GM18861 (cell line): ENCODE results near the gene GOLGA6L4.
"Not testable (repeated sequence)": the region's sequence is repeated elsewhere in the genome, so short reads cannot be mapped to it uniquely, and the experiment has no call there.

Experiments used
- ATAC-seq: cut with Tn5 transposase; IDR thresholded peaks from one replicate; pipeline ENCODE4 v1.9.1; 2021; ENCODE audit not compliant: unreplicated experiment

Gene GOLGA6L4, protein sequence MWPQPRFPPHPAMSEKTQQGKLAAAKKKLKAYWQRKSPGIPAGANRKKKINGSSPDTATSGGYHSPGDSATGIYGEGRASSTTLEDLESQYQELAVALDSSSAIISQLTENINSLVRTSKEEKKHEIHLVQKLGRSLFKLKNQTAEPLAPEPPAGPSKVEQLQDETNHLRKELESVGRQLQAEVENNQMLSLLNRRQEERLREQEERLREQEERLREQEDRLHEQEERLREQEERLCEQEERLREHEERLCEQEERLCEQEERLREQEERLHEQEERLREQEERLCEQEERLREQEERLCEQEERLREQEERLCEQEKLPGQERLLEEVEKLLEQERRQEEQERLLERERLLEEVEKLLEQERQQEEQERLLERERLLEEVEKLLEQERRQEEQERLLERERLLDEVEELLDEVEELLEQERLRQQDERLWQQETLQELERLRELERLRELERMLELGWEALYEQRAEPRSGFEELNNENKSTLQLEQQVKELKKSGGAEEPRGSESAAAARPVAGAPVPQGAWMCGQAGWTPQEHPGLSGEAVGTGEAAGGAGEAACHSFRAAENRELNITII

GRCh38 chr15:84235573-84235972 is at the start of gene GOLGA6L4:
Gene GOLGA6L4 (plus strand): TSS chr15:84235773. CDS start chr15:84235835, 62 bp downstream.
- not testable (repeated sequence) for ATAC-seq

- ATAC-seq: not testable (repeated sequence)
Observed at GRCh38 chr15:84192982-84193381, 42.6 kb upstream of the GOLGA6L4 start.

DNA sequence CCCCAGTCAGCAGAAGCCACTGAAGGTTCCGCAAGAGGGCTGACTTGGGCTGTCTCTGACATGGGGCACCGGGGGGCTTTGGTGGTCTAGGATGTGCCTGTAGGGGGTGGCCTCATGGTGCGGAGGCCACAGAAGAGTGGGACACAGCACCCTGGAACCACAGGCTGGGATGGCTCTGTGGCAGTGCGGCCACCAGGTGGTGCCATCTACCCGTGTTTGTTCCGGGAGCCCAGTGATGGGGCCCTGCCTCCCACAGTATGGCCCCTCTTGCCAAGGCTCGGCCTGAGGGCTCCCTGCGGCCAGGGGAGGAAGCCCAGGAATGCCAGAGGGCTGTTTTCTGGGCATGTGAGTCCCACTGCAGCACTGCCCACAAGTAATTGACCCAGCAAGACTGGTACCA is 40.0 kb upstream of the GOLGA6L4 start:
- ATAC-seq: peak; percentile 95

GRCh38 chr15:84196530-84197188 is 38.9 kb upstream of the GOLGA6L4 start:
- not testable (repeated sequence) for ATAC-seq

GRCh38 chr15:84199865-84200264 is 35.7 kb upstream of the GOLGA6L4 start:
- not testable (repeated sequence) for ATAC-seq

DNA sequence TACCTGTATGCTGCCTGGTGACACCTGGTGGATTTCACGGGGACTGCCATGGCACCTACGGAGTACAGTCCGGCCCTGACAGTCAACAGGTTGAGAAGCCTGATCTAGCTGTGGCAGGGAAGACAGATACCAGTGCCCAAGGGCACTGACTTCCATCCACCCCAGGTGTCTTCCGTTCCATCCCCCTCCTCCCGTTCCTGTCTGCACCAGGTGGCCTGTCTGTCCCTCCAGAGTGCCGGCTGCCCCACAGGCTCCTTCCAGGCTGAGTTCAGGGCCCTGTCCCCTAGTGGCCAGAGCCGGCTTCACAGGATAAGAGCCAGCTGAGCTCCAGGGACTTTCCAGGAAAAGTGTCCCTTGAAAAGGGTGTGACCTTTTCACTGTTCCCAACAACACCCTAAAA is 10.9 kb downstream of the GOLGA6L4 start:
- ATAC-seq: not testable (repeated sequence)
